ENCODE data around the gene MAP4. TPM values are rescaled to one million over a fixed set of nuclear protein-coding genes. Genes with fewer than 3 reads are reported as not detected.

The MAP4 gene
- total RNA-seq, 6 donors from 2014 or later, result 106 to 199 (median 148) TPM

DNA sequence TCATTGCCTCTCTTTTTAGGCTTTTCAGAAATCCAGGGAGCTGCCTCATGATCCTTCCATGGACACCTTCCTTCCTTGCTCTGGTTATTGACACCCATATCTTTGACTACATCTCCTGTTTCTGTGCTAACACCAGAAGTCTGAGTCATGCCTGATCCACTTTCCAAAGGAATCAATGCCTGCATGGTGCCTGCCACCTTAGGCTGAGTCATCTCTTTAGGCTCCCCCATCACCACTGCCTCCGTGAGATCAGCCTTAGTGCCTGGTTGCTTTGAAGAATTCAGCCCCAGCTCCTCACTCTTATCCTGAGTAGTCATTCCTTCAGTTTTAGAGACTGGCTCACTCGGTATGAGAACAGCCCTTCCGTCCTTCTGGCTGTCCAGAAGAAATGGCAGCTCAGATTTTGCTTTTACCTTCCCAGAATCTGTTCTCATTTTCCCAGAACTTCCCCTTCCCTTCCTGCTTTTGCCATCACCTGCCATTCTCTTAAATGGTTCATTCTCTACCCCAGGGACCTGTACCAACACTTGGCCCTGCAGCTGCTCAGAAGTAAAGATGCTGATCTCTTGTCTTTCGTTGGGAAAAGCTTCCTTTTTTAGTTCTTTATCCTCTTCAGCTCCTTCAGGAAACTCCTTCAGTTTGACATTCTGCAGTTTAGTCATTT, 105.3 kb downstream of the MAP4 start:
- no peak overlapping the region for H3K4me3 ChIP-seq
- no peak overlapping the region for H3K27ac ChIP-seq
- no peaks in the 10 kb centered on the region for H3K9me3 ChIP-seq
- H3K4me1 ChIP-seq, result no peaks in the 10 kb centered on the region
- no peaks in the 10 kb centered on the region for H3K27me3 ChIP-seq
- H3K36me3 ChIP-seq, result peaks cover 13 to 84% (median 30%) of the 10 kb centered on the region in 4 donors
- TF ChIP-seq POLR2A (IDR thresholded peaks at IDR 0.05) (no peak), EP300 (IDR thresholded peaks at IDR 0.05) (no peak), POLR2AphosphoS5 (IDR thresholded peaks at IDR 0.05) (no peak)
- TF ChIP-seq, protein P1, sequence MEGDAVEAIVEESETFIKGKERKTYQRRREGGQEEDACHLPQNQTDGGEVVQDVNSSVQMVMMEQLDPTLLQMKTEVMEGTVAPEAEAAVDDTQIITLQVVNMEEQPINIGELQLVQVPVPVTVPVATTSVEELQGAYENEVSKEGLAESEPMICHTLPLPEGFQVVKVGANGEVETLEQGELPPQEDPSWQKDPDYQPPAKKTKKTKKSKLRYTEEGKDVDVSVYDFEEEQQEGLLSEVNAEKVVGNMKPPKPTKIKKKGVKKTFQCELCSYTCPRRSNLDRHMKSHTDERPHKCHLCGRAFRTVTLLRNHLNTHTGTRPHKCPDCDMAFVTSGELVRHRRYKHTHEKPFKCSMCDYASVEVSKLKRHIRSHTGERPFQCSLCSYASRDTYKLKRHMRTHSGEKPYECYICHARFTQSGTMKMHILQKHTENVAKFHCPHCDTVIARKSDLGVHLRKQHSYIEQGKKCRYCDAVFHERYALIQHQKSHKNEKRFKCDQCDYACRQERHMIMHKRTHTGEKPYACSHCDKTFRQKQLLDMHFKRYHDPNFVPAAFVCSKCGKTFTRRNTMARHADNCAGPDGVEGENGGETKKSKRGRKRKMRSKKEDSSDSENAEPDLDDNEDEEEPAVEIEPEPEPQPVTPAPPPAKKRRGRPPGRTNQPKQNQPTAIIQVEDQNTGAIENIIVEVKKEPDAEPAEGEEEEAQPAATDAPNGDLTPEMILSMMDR (IDR thresholded peaks at IDR 0.05), result no peak
- ATAC-seq (ENCODE audit: low FRiP score in 2 of 2) (no peak), DNase-seq (no peak)
- WGBS, 2 donors, result 90 to 94% methylated on average over 4 of the region's 4 CpGs

DNA sequence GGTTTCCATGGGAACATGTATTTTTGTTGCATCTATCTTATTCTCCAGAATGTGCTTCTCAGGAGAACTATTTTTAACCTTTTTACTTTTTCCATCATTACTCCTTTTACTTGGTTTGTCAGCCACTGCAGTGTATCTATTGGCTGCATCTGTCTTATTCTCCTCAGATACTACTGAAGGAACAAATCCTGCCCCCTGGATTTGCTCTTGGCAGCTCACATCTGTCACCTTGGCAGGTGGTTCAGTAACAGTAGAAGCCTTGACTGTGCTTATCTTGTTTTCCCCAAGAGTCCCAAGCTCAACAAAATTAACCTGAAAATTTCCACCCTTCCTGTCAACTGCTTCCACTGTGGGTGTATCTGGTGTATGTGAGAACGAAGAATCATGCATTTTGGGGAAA, 106.0 kb downstream of the MAP4 start:
- TF ChIP-seq, protein P1 (IDR thresholded peaks at IDR 0.05), result no peak
- no peak for TF ChIP-seq POLR2A (IDR thresholded peaks at IDR 0.05)
- no peak for TF ChIP-seq EP300 (IDR thresholded peaks at IDR 0.05)
- TF ChIP-seq POLR2AphosphoS5 (IDR thresholded peaks at IDR 0.05), result no peak
- ATAC-seq (ENCODE audit: low FRiP score in 2 of 2) (no peak), DNase-seq (no peak)
- Histone ChIP-seq H3K36me3 (peaks cover 6 to 77% (median 23%) of the 10 kb centered on the region in 4 donors), H3K27ac (no peak overlapping the region), H3K9me3 (no peaks in the 10 kb centered on the region), H3K4me3 (no peak overlapping the region), H3K27me3 (no peaks in the 10 kb centered on the region), H3K4me1 (no peaks in the 10 kb centered on the region)
- WGBS, 2 donors, result 93 to 94% methylated on average over 1 of the region's 1 CpG

DNA sequence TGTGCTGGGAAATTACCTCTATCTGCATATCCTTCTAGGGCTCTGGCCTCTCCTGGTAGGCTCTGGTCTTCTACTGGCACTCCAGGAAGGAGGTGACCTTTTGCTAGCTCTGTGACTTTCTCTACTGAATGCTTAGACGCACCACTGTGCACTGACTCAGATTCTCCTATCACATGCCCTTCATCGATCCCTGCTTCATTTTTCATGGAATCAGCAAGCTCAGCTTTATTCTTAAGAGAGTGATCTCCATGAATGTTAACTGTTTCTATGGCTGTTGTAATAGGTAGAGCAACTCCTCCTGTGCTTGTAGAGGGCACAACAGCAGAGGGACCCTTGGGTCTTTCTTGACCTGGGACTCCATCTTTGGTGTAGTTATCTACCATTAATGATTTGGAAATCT, 106.6 kb downstream of the MAP4 start:
- WGBS, 2 donors, result 92 to 100% methylated on average over 2 of the region's 2 CpGs
- Histone ChIP-seq H3K36me3 (peaks cover 6 to 71% (median 18%) of the 10 kb centered on the region in 4 donors), H3K9me3 (no peaks in the 10 kb centered on the region), H3K27ac (no peak overlapping the region), H3K4me3 (no peak overlapping the region), H3K27me3 (no peaks in the 10 kb centered on the region), H3K4me1 (no peaks in the 10 kb centered on the region)
- DNase-seq (no peak), ATAC-seq (ENCODE audit: low FRiP score in 2 of 2) (no peak)
- TF ChIP-seq POLR2AphosphoS5 (IDR thresholded peaks at IDR 0.05), result no peak
- TF ChIP-seq, protein P1 (IDR thresholded peaks at IDR 0.05), result no peak
- no peak for TF ChIP-seq EP300 (IDR thresholded peaks at IDR 0.05)
- no peak for TF ChIP-seq POLR2A (IDR thresholded peaks at IDR 0.05)

DNA sequence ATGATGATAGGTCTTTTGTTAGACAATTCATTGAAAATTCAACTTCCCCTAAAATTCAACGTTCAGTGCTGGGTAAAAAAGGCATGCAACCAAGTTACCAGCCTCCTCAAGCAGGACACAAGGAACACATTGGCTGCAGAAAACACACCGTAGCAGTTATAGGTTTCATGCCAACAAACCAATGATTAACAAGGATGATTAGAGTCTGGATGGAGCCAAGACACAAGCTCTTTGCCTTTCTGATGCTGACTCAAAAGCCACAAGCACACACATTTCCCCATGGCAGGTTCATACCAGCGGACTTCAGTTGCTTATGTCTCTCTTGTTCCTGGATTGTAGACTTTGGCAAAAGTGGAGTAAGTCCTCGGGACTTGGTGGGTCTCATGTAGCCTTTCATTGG, 107.5 kb downstream of the MAP4 start:
- Histone ChIP-seq H3K36me3 (peaks cover 0 to 62% (median 14%) of the 10 kb centered on the region in 4 donors), H3K27ac (no peak overlapping the region), H3K27me3 (no peaks in the 10 kb centered on the region), H3K4me3 (no peak overlapping the region), H3K4me1 (no peaks in the 10 kb centered on the region), H3K9me3 (no peaks in the 10 kb centered on the region)
- 94% methylated on average over 4 of the region's 4 CpGs for WGBS, 2 donors
- ATAC-seq (ENCODE audit: low FRiP score in 2 of 2), result no peak
- TF ChIP-seq, protein P1 (IDR thresholded peaks at IDR 0.05), result no peak
- TF ChIP-seq POLR2AphosphoS5 (IDR thresholded peaks at IDR 0.05) (no peak), POLR2A (IDR thresholded peaks at IDR 0.05) (no peak), EP300 (IDR thresholded peaks at IDR 0.05) (no peak)
- no peak for DNase-seq

DNA sequence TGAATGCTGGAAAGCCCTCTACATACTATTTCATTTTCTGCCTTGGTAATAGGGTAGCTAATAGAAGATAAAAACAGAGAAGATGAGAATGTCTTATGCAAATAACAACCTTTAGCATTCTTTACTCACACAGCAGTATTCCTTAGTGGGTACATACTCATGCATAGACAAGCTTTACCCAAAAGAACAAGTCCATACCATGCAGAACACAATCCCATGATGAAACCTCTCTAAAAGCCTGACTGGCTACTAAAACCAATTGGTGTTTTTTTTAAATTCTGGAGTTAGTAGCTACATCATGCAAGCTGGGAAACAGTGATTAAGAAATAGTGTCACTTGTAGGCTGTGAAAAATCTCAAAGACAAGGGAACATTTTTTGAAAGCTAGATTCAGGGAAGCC, 108.4 kb downstream of the MAP4 start:
- Histone ChIP-seq H3K27me3 (no peaks in the 10 kb centered on the region), H3K9me3 (no peaks in the 10 kb centered on the region), H3K27ac (no peak overlapping the region), H3K36me3 (peaks cover 0 to 57% (median 13%) of the 10 kb centered on the region in 4 donors), H3K4me1 (no peaks in the 10 kb centered on the region), H3K4me3 (no peak overlapping the region)
- no peak for ATAC-seq (ENCODE audit: low FRiP score in 2 of 2)
- no peak for TF ChIP-seq POLR2A (IDR thresholded peaks at IDR 0.05)
- TF ChIP-seq, protein P1 (IDR thresholded peaks at IDR 0.05), result no peak
- no peak for TF ChIP-seq EP300 (IDR thresholded peaks at IDR 0.05)
- TF ChIP-seq POLR2AphosphoS5 (IDR thresholded peaks at IDR 0.05), result no peak
- no peak for DNase-seq
